Neural cell (in vitro differentiated cells): ENCODE measurements around the gene CAPZA2. TPM values are rescaled to one million over a fixed set of nuclear protein-coding genes. Genes with fewer than 3 reads are reported as not detected.

Experiments used
- H2AFZ ChIP-seq: fragments of 200-600, 300-800 bp; sonication (generic), shearing (Covaris generic); 2 replicates; pipeline ENCODE4 v1.6.0; 2014; ENCODE audit warnings: low read depth, mild to moderate bottlenecking, antibody characterized with exemption, low read length, moderate library complexity
- H3F3A ChIP-seq: fragments of 200-600 bp; shearing (Covaris generic); 2 replicates; pipeline ENCODE4 v1.6.1; 2016; ENCODE audit warnings: mild to moderate bottlenecking, moderate library complexity, mixed read lengths, antibody characterized with exemption, low read length; ENCODE audit not compliant: insufficient read depth, poor library complexity, severe bottlenecking
- H3K27ac ChIP-seq: fragments of 200-600, 300-800 bp; sonication (generic), shearing (Covaris generic); 2 replicates; pipeline ENCODE4 v1.5.1; 2014; ENCODE audit warnings: mild to moderate bottlenecking, low read length, moderate library complexity
- H3K27me3 ChIP-seq: fragments of 300-800, 200-600 bp; sonication (generic), shearing (Covaris generic); 2 replicates; pipeline ENCODE4 v1.6.0; 2014; ENCODE audit warnings: mild to moderate bottlenecking, low read depth, low read length, moderate library complexity; ENCODE audit not compliant: insufficient read depth
- H3K36me3 ChIP-seq: fragments of 300-800, 200-600 bp; sonication (generic), shearing (Covaris generic); 2 replicates; pipeline ENCODE4 v1.5.1; 2014; ENCODE audit warnings: mild to moderate bottlenecking, antibody characterized with exemption, low read length, moderate library complexity; ENCODE audit not compliant: insufficient read depth
- H3K4me2 ChIP-seq: fragments of 300-800, 200-600 bp; sonication (generic), shearing (Covaris generic); 2 replicates; pipeline ENCODE4 v1.6.0; 2014; ENCODE audit warnings: mild to moderate bottlenecking, low read length
- H3K4me3 ChIP-seq: fragments of 300-800, 200-600 bp; sonication (generic), shearing (Covaris generic); 2 replicates; pipeline ENCODE4 v1.5.1; 2014; ENCODE audit warnings: mild to moderate bottlenecking, low read length, moderate library complexity
- H3K79me2 ChIP-seq: fragments of 200-600 bp; shearing (Covaris generic); replicated peaks from 2 replicates; pipeline ENCODE4 v1.6.0; 2014; ENCODE audit warnings: mild to moderate bottlenecking, low read length, moderate library complexity; ENCODE audit not compliant: insufficient read depth
- H3K9ac ChIP-seq: fragments of 300-800, 200-600 bp; sonication (generic), shearing (Covaris generic); 2 replicates; pipeline ENCODE4 v1.6.1; 2016; ENCODE audit warnings: mild to moderate bottlenecking, low read length, mixed read lengths
- H3K9me2 ChIP-seq: fragments of 200-600 bp; shearing (Covaris generic); 2 replicates; pipeline ENCODE4 v1.6.1; 2016; ENCODE audit warnings: mild to moderate bottlenecking, low read length, mixed read lengths; ENCODE audit not compliant: insufficient read depth
- H3K9me3 ChIP-seq: fragments of 200-600, 300-800 bp; sonication (generic), shearing (Covaris generic); 2 replicates; pipeline ENCODE4 v1.6.1; 2016; ENCODE audit warnings: mild to moderate bottlenecking, mixed run types, low read length, moderate library complexity, mixed read lengths
- H4K20me1 ChIP-seq: fragments of 200-600 bp; shearing (Covaris generic); 2 replicates; pipeline ENCODE4 v1.6.1; 2016; ENCODE audit warnings: mild to moderate bottlenecking, mixed run types; ENCODE audit not compliant: insufficient read depth
- CTCF ChIP-seq: fragments of 450-650 bp; IDR thresholded peaks from 2 replicates; pipeline ENCODE4 v1.5.1; 2014; ENCODE audit warnings: antibody characterized with exemption, mild to moderate bottlenecking, moderate library complexity; ENCODE audit not compliant: poor library complexity, severe bottlenecking
- EP300 ChIP-seq: fragments of 450-650 bp; conservative IDR thresholded peaks from 2 replicates; pipeline ENCODE4 v1.6.1; 2014; ENCODE audit warnings: antibody characterized with exemption, mild to moderate bottlenecking, moderate library complexity; ENCODE audit not compliant: poor library complexity, severe bottlenecking
- EZH2 ChIP-seq: fragments of 200-600, 300-800 bp; shearing (Covaris generic), sonication (generic); IDR thresholded peaks from 2 replicates; pipeline ENCODE4 v1.6.1; 2014; ENCODE audit warnings: antibody characterized with exemption, low read length, borderline replicate concordance, mild to moderate bottlenecking; ENCODE audit not compliant: insufficient read depth, poor library complexity, severe bottlenecking
- MXI1 ChIP-seq: fragments of 450-650 bp; conservative IDR thresholded peaks from 2 replicates; pipeline ENCODE4 v1.6.1; 2014; ENCODE audit warnings: antibody characterized with exemption, mild to moderate bottlenecking; ENCODE audit not compliant: poor library complexity, severe bottlenecking
- POLR2AphosphoS5 ChIP-seq: IDR thresholded peaks from 2 replicates; pipeline ENCODE4 v1.6.1; 2012
- RAD21 ChIP-seq: fragments of 450-650 bp; conservative IDR thresholded peaks from 2 replicates; pipeline ENCODE4 v1.6.1; 2014; ENCODE audit warnings: antibody characterized with exemption, mild to moderate bottlenecking, moderate library complexity
- REST ChIP-seq: IDR thresholded peaks from 2 replicates; pipeline ENCODE4 v1.6.1; 2012; ENCODE audit warnings: borderline replicate concordance
- SMC3 ChIP-seq: fragments of 450-650 bp; conservative IDR thresholded peaks from 2 replicates; pipeline ENCODE4 v1.6.1; 2014; ENCODE audit warnings: antibody characterized with exemption, mild to moderate bottlenecking, moderate library complexity; ENCODE audit not compliant: poor library complexity
- TAF1 ChIP-seq: IDR thresholded peaks from 2 replicates; pipeline ENCODE4 v1.6.1; 2012; ENCODE audit warnings: low read depth
- polyA plus RNA-seq: library from polyadenylated mRNA; depleted of rRNA; stranded (reverse); fragments of >200 nt; gene quantifications from 2 replicates; pipeline ENCODE4 v1.2.3, GENCODE V29; 2014

CAPZA2 gene
- polyA plus RNA-seq, 1 donor from 2014 or later: 191 TPM

GRCh38 chr7:116861717-116862116, 670 bp upstream of the CAPZA2 start:
- Histone ChIP-seq H3K4me2 (peak overlapping the region; percentile 25), H3K9me2 (no peaks in the 10 kb centered on the region), H3K79me2 (peaks cover 35% of the 10 kb centered on the region), H3K9me3 (no peaks in the 10 kb centered on the region), H3K27ac (peak overlapping the region; percentile 48), H4K20me1 (no peaks in the 10 kb centered on the region), H3K36me3 (no peaks in the 10 kb centered on the region), H2AFZ (peak overlapping the region; percentile 41), H3K9ac (peak overlapping the region; percentile 55), H3F3A (peaks cover 3% of the 10 kb centered on the region), H3K4me3 (peak overlapping the region; percentile 83), H3K27me3 (no peaks in the 10 kb centered on the region)
- TF ChIP-seq EZH2 (no peak), CTCF (no peak), TAF1 (no peak), MXI1 (no peak), EP300 (no peak), SMC3 (no peak), RAD21 (no peak), REST (no peak)

GRCh38 chr7:116862951-116863670, 724 bp downstream of the CAPZA2 start:
- Histone ChIP-seq H3K9me2 (no peaks in the 10 kb centered on the region), H3K4me3 (peak overlapping the region; percentile 83), H3K9me3 (no peaks in the 10 kb centered on the region), H3K4me2 (peak overlapping the region; percentile 97), H3F3A (peaks cover 3% of the 10 kb centered on the region), H3K79me2 (peaks cover 49% of the 10 kb centered on the region), H3K36me3 (no peaks in the 10 kb centered on the region), H3K27ac (peak overlapping the region; percentile 98), H3K27me3 (no peaks in the 10 kb centered on the region), H4K20me1 (no peaks in the 10 kb centered on the region), H2AFZ (peak overlapping the region; percentile 68), H3K9ac (peak overlapping the region; percentile 98)
- TF ChIP-seq MXI1: peak; percentile 9
- TF ChIP-seq TAF1: no peak
- TF ChIP-seq CTCF: peak; percentile 39
- TF ChIP-seq POLR2AphosphoS5: no peak
- no peak for TF ChIP-seq EZH2
